AG09309 (cell line): ENCODE data around the gene DNASE1L2.

ENCODE experiments used
- DNase-seq: peaks from one replicate; pipeline ENCODE4 v3.0.0-alpha.2; 2010; ENCODE audit warnings: low read depth
- H3K4me3 ChIP-seq: 2 replicates; pipeline ENCODE4 v1.5.1; 2011; ENCODE audit warnings: mild to moderate bottlenecking, low read depth, low read length, moderate library complexity; ENCODE audit not compliant: control insufficient read depth
- CTCF ChIP-seq: IDR thresholded peaks from 2 replicates; pipeline ENCODE4 v1.5.1; 2011; ENCODE audit warnings: mild to moderate bottlenecking, low read depth, low read length, inconsistent platforms; ENCODE audit not compliant: insufficient read depth, control insufficient read depth; ENCODE audit errors: missing control alignments

DNASE1L2 gene

GRCh38 chr16:2284797-2285576 is 48.7 kb downstream of the DNASE1L2 start:
- TF ChIP-seq CTCF, result no peak
- no peak for DNase-seq
- no peak overlapping the region for H3K4me3 ChIP-seq

GRCh38 chr16:2285731-2286191 is 49.5 kb downstream of the DNASE1L2 start:
- DNase-seq, result no peak
- no peak for TF ChIP-seq CTCF
- H3K4me3 ChIP-seq, result no peak overlapping the region

- no peak for TF ChIP-seq CTCF
- no peak for DNase-seq
- H3K4me3 ChIP-seq, result no peak overlapping the region
These were observed 50.3 kb downstream of the DNASE1L2 start for GRCh38 chr16:2286550-2286949.

- no peak overlapping the region for H3K4me3 ChIP-seq
- TF ChIP-seq CTCF, result no peak
- DNase-seq, result no peak
These were observed 51.8 kb downstream of the DNASE1L2 start for GRCh38 chr16:2287916-2288547.
